Neural progenitor cell (in vitro differentiated cells): ENCODE measurements around the gene DNAJC1.

Experiments used
- CTCF ChIP-seq: fragments of 200-600 bp; sonication (generic); IDR thresholded peaks from 2 replicates; pipeline ENCODE4 v1.5.1; 2017; ENCODE audit warnings: antibody characterized with exemption, mild to moderate bottlenecking
- EZH2 ChIP-seq: fragments of 200-600 bp; sonication (generic); IDR thresholded peaks from 2 replicates; pipeline ENCODE4 v1.6.1; 2017; ENCODE audit warnings: antibody characterized with exemption, mild to moderate bottlenecking, moderate library complexity
- EZH2phosphoT487 ChIP-seq: fragments of 200-600 bp; sonication (generic); IDR thresholded peaks from 2 replicates; pipeline ENCODE4 v1.6.1; 2017; ENCODE audit warnings: antibody characterized with exemption

- TF ChIP-seq EZH2 (no peak), EZH2phosphoT487 (no peak), CTCF (no peak)
Observed at GRCh38 chr10:21889477-21890275, 113.9 kb downstream of the DNAJC1 start.
